Measurements from ENCODE around the gene ADARB2.

GRCh38 chr10:1147810-1148209, 589.5 kb downstream of the ADARB2 start:
- no peak for TF ChIP-seq ZNF510 (tag by site-specific recombination; IDR thresholded peaks at IDR 0.05; ENCODE audit: insufficient replicate concordance)
- no peak for TF ChIP-seq CTCF (tag by site-specific recombination; IDR thresholded peaks at IDR 0.05)
- no peak for TF ChIP-seq ZNF654 (tag by site-specific recombination; IDR thresholded peaks at IDR 0.05; ENCODE audit: low read depth)
- no peak for TF ChIP-seq ZNF24 (tag by site-specific recombination; IDR thresholded peaks at IDR 0.05)
